Measurements from ENCODE around the gene HK1. TPM values are rescaled to one million over a fixed set of nuclear protein-coding genes. Genes with fewer than 3 reads are reported as not detected.

Gene HK1
- total and polyA plus RNA-seq, 2 of the 4 experiments (the other 2 are of a cell fraction): 53.7 to 90.5 TPM

DNA sequence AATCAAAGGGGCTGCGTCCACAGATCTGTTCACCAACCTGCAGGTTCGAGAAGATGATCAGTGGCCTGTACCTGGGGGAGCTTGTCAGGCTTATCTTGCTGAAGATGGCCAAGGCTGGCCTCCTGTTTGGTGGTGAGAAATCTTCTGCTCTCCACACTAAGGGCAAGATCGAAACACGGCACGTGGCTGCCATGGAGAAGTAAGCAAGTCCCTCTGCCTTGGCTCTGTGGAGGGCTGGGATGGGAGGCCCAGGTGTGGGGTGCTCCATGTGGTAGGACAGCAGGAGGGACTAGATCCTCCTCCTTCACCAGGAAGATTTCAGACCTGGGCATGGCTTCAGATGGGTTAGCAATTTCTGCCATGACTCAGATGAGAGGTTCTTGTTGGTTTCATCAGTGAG lies 32.3 kb upstream of the HK1 start:
- no peaks in the 10 kb centered on the region for H3K9me1 ChIP-seq (ENCODE audit: insufficient read depth, low read length)
- no peaks in the 10 kb centered on the region for H3K79me1 ChIP-seq (ENCODE audit: low read depth in 1 of 2, low read length in 2 of 2)
- no peaks in the 10 kb centered on the region for H3K9me3 ChIP-seq (ENCODE audit: control insufficient read depth, insufficient read depth, low read length)
- H3K27me3 ChIP-seq (ENCODE audit: control insufficient read depth, insufficient read depth, low read length): peaks cover 27% of the 10 kb centered on the region
- no peak overlapping the region for H2BK5ac ChIP-seq (ENCODE audit: low read depth, low read length, poor library complexity, severe bottlenecking)
- intact Hi-C loops (cut with micrococcal nuclease): no loop called here
- no peak overlapping the region for H3K14ac ChIP-seq (replicated peaks; ENCODE audit: low read depth, low read length)
- no peak overlapping the region for H3K4ac ChIP-seq (ENCODE audit: low read depth, low read length)
- H3K56ac ChIP-seq (ENCODE audit: extremely low read depth, insufficient read depth, low read length): no peak overlapping the region
- BruUV-seq (replicated peaks): no TSS peak
- TF ChIP-seq RFX5 (IDR thresholded peaks at IDR 0.05; ENCODE audit: low read depth, low read length): no peak
- no peak for TF ChIP-seq NFE2L2 (IDR thresholded peaks at IDR 0.05; ENCODE audit: low read depth, low read length)
- no peak for TF ChIP-seq RCOR1 (IDR thresholded peaks at IDR 0.05; ENCODE audit: insufficient replicate concordance, low read length)
- no peak for TF ChIP-seq RAD21 (IDR thresholded peaks at IDR 0.05; ENCODE audit: low read length)
- TF ChIP-seq MXI1 (IDR thresholded peaks at IDR 0.05; ENCODE audit: borderline replicate concordance, low read depth, low read length): no peak
- no peak for TF ChIP-seq MAFK (IDR thresholded peaks at IDR 0.05; ENCODE audit: low read depth, low read length)
- TF ChIP-seq FOS (IDR thresholded peaks at IDR 0.05; ENCODE audit: low read depth, low read length): no peak
- TF ChIP-seq POLR2A (IDR thresholded peaks at IDR 0.05; ENCODE audit: low read depth, low read length): no peak
- TF ChIP-seq SMC3 (IDR thresholded peaks at IDR 0.05; ENCODE audit: low read depth, low read length): no peak
- TF ChIP-seq, protein P1, sequence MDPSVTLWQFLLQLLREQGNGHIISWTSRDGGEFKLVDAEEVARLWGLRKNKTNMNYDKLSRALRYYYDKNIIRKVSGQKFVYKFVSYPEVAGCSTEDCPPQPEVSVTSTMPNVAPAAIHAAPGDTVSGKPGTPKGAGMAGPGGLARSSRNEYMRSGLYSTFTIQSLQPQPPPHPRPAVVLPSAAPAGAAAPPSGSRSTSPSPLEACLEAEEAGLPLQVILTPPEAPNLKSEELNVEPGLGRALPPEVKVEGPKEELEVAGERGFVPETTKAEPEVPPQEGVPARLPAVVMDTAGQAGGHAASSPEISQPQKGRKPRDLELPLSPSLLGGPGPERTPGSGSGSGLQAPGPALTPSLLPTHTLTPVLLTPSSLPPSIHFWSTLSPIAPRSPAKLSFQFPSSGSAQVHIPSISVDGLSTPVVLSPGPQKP (IDR thresholded peaks at IDR 0.05; ENCODE audit: borderline replicate concordance, low read depth, low read length): no peak
- no peak overlapping the region for H3K23ac ChIP-seq (ENCODE audit: low read depth, low read length)
- ChIA-PET POLR2A (ENCODE audit: unreplicated experiment) (no interaction called here), CTCF (interaction anchor here (1.0 kb wide), 1 partner anchor 137 kb away, joined by 3 read pairs; no protein-coding TSS in a partner anchor)
- no peak overlapping the region for H3K9ac ChIP-seq (ENCODE audit: low read depth, low read length)
- no peak overlapping the region for H3K4me2 ChIP-seq (ENCODE audit: low read depth, low read length)
- in situ Hi-C loops (cut with MboI; ENCODE audit: low sequenced_read_pairs): no loop called here
- DNase-seq: no peak
- no peak overlapping the region for H3K18ac ChIP-seq (ENCODE audit: low read depth, low read length)
- H3K27ac ChIP-seq (ENCODE audit: insufficient read depth, low read length): no peak overlapping the region
- H2BK120ac ChIP-seq (ENCODE audit: low read depth, low read length): no peak overlapping the region
- no peaks in the 10 kb centered on the region for H3K36me3 ChIP-seq (ENCODE audit: control insufficient read depth, insufficient read depth, low read length)
- no peak for ATAC-seq (ENCODE audit: low read depth)
- no peak overlapping the region for H2AK9ac ChIP-seq (replicated peaks; ENCODE audit: low read depth, low read length, poor library complexity)
- H3K4me1 ChIP-seq (ENCODE audit: control insufficient read depth, insufficient read depth, low read length): no peaks in the 10 kb centered on the region
- no peak overlapping the region for H2BK15ac ChIP-seq (ENCODE audit: low read depth, low read length)
- H2BK20ac ChIP-seq (ENCODE audit: low read depth, low read length): no peak overlapping the region
- H4K8ac ChIP-seq (ENCODE audit: low read depth in 2 of 2, low read length in 2 of 2): no peak overlapping the region
- H2AFZ ChIP-seq (replicated peaks; ENCODE audit: low read length, poor library complexity): no peak overlapping the region
- no peak overlapping the region for H3K4me3 ChIP-seq (ENCODE audit: insufficient read depth, low read depth, low read length)
- no peak overlapping the region for H2AK5ac ChIP-seq (ENCODE audit: low read depth, low read length)
- no peaks in the 10 kb centered on the region for H4K20me1 ChIP-seq (ENCODE audit: insufficient read depth, low read length)
- no peak overlapping the region for H4K91ac ChIP-seq (ENCODE audit: insufficient read depth, low read depth, low read length)
- dilution Hi-C loops (cut with HindIII; ENCODE audit: low sequenced_read_pairs, unreplicated experiment): no loop called here
- no CpG with 5 or more reads among the region's 5 CpGs for WGBS, 2 experiments (ENCODE audit: extremely low coverage in 2 of 2, insufficient read length in 1 of 2)
- H4K5ac ChIP-seq (ENCODE audit: low read depth, low read length): no peak overlapping the region
